Endodermal cell (in vitro differentiated cells): ENCODE measurements around the gene EFHD1. TPM values are rescaled to one million over a fixed set of nuclear protein-coding genes. Genes with fewer than 3 reads are reported as not detected.

ENCODE experiments used
- DNase-seq: peaks from one replicate; pipeline ENCODE4 v3.0.0-alpha.2; 2017
- H3K27ac ChIP-seq: 2 replicates; pipeline ENCODE4 v1.5.1; 2013; ENCODE audit warnings: mild to moderate bottlenecking, low read depth, low read length, moderate library complexity
- H3K27me3 ChIP-seq: 2 replicates; pipeline ENCODE4 v1.6.1; 2013; ENCODE audit warnings: mild to moderate bottlenecking, low read length, moderate library complexity; ENCODE audit not compliant: insufficient read depth, control insufficient read depth, poor library complexity, severe bottlenecking
- H3K36me3 ChIP-seq: 2 replicates; pipeline ENCODE4 v1.7.0; 2013; ENCODE audit warnings: mild to moderate bottlenecking, low read length, moderate library complexity; ENCODE audit not compliant: control insufficient read depth, insufficient read depth
- H3K4me1 ChIP-seq: one replicate; pipeline ENCODE4 v1.7.0; 2013; ENCODE audit warnings: low read length; ENCODE audit not compliant: control insufficient read depth, insufficient read depth
- H3K4me3 ChIP-seq: 2 replicates; pipeline ENCODE4 v1.5.1; 2013; ENCODE audit warnings: mild to moderate bottlenecking, low read length, moderate library complexity
- H3K9ac ChIP-seq: 2 replicates; pipeline ENCODE4 v1.6.1; 2013; ENCODE audit warnings: mild to moderate bottlenecking, low read length, moderate library complexity; ENCODE audit not compliant: poor library complexity, severe bottlenecking; ENCODE audit errors: extremely low read depth
- H3K9me3 ChIP-seq: 2 replicates; pipeline ENCODE4 v1.6.1; 2013; ENCODE audit warnings: mild to moderate bottlenecking, low read length, moderate library complexity; ENCODE audit not compliant: control insufficient read depth
- H3K27ac Mint-ChIP-seq: 2 replicates; pipeline ENCODE4 v1.8.0; 2020; ENCODE audit warnings: mixed read lengths
- H3K27me3 Mint-ChIP-seq: 2 replicates; pipeline ENCODE4 v1.8.0; 2021; ENCODE audit warnings: mild to moderate bottlenecking, mixed read lengths; ENCODE audit not compliant: insufficient read depth
- H3K36me3 Mint-ChIP-seq: 2 replicates; pipeline ENCODE4 v1.8.0; 2020; ENCODE audit warnings: low read depth, mixed read lengths
- H3K4me1 Mint-ChIP-seq: 2 replicates; pipeline ENCODE4 v1.8.0; 2020; ENCODE audit warnings: mixed read lengths
- H3K4me3 Mint-ChIP-seq: 2 replicates; pipeline ENCODE4 v1.8.0; 2020; ENCODE audit warnings: mild to moderate bottlenecking, moderate library complexity, mixed read lengths
- H3K9me3 Mint-ChIP-seq: 2 replicates; pipeline ENCODE4 v1.8.0; 2020; ENCODE audit warnings: mild to moderate bottlenecking, mixed read lengths
- WGBS, 2 experiments: methylation state at CpG; one replicate each; pipeline versions ENCODE4 v1.1.5 to v1.1.7; 2013; ENCODE audit warnings: missing lambda C conversion rate in 2 of 2, mixed read lengths in 1 of 2; ENCODE audit not compliant: insufficient coverage in 1 of 2, insufficient read length in 1 of 2; 5-methylcytosine and 5-hydroxymethylcytosine counted together
- total RNA-seq, 2 donors: library from RNA; stranded (reverse); fragmentation: NEBNext Ultra II Directional in 1 of 2; extraction: Animal tissue kit (Norgen Biotek cat#: 25700) in 1 of 2; gene quantifications; 2 replicates in 1 of 2; 3 replicates in 1 of 2; pipeline ENCODE4 v1.2.1, GENCODE V29; 2021
- TF ChIP-seq, protein P1 (sequence below): fragments of 200-600 bp; sonication (generic); conservative IDR thresholded peaks from 2 replicates; pipeline ENCODE4 v1.5.0; 2021; ENCODE audit warnings: antibody characterized with exemption, mild to moderate bottlenecking

The EFHD1 gene
- total RNA-seq, 2 donors from 2014 or later = 6.8 to 12.5 TPM

DNA sequence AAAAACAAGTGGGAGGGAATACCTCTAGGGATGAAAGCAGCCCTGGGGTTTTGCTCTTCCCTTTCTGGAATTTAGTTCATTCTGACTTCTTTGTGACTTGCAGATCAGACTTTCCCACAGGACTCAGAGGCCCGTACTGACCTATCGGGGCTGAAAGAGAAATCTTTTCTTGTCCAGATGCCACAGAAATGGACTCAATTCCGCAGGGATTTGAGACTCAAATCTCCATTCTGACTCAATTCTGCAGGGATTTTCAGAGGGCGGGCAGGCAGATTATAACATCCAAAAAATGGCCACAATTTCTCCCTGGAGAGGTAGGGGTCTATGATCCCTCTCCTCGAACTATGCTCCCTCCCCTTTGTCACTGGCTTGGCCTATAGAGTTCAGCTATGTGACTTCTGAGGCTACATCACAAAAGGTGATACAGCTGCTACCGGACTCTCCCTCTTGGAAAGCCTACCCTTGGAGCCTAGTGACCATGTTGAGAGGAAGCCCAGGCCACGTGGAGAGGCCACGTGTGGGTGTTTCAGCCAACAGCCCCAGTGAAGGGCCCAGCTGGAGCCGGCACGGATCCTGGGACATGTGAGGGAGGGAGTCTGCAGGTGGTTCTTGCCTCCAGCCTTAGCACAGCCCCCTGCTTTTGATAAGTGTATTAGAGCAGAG lies 4.8 kb upstream of the EFHD1 start:
- no peak overlapping the region for H3K4me3 Mint-ChIP-seq
- no peaks in the 10 kb centered on the region for H3K36me3 Mint-ChIP-seq
- H3K4me1 ChIP-seq = no peaks in the 10 kb centered on the region
- H3K27me3 Mint-ChIP-seq = peaks cover 39% of the 10 kb centered on the region
- no peaks in the 10 kb centered on the region for H3K4me1 Mint-ChIP-seq
- TF ChIP-seq, protein P1, sequence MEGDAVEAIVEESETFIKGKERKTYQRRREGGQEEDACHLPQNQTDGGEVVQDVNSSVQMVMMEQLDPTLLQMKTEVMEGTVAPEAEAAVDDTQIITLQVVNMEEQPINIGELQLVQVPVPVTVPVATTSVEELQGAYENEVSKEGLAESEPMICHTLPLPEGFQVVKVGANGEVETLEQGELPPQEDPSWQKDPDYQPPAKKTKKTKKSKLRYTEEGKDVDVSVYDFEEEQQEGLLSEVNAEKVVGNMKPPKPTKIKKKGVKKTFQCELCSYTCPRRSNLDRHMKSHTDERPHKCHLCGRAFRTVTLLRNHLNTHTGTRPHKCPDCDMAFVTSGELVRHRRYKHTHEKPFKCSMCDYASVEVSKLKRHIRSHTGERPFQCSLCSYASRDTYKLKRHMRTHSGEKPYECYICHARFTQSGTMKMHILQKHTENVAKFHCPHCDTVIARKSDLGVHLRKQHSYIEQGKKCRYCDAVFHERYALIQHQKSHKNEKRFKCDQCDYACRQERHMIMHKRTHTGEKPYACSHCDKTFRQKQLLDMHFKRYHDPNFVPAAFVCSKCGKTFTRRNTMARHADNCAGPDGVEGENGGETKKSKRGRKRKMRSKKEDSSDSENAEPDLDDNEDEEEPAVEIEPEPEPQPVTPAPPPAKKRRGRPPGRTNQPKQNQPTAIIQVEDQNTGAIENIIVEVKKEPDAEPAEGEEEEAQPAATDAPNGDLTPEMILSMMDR = no peak
- peaks cover 15% of the 10 kb centered on the region for H3K27me3 ChIP-seq
- H3K9ac ChIP-seq = no peak overlapping the region
- no peak overlapping the region for H3K27ac Mint-ChIP-seq
- no peak for DNase-seq
- H3K36me3 ChIP-seq = no peaks in the 10 kb centered on the region
- no peaks in the 10 kb centered on the region for H3K9me3 ChIP-seq
- no peak overlapping the region for H3K4me3 ChIP-seq
- WGBS, 2 experiments = 86 to 87% methylated on average over 8 to 10 of the region's 10 CpGs
- H3K27ac ChIP-seq = no peak overlapping the region
- no peaks in the 10 kb centered on the region for H3K9me3 Mint-ChIP-seq

DNA sequence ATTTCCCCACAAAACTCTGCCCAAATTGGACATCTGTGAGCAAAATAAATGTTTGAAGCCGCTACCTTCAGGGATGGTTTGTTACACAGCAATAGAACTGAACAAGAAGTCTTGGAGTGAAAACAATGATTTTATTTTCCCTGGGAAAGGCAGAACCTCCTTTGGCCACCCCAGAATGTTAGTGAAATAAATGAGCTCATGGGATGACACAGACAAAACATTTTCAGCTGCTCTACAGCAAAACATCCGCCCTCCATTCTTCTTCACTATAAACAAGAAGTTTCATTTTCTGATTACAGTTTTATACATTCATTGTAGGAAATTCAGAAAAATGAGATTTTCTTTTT lies 4.3 kb upstream of the EFHD1 start:
- peaks cover 40% of the 10 kb centered on the region for H3K27me3 Mint-ChIP-seq
- 84 to 100% methylated on average over 1 to 2 of the region's 2 CpGs for WGBS, 2 experiments
- Histone ChIP-seq H3K4me3 (no peak overlapping the region), H3K27me3 (peaks cover 20% of the 10 kb centered on the region), H3K9me3 (no peaks in the 10 kb centered on the region), H3K36me3 (no peaks in the 10 kb centered on the region), H3K27ac (no peak overlapping the region), H3K9ac (no peak overlapping the region), H3K4me1 (no peaks in the 10 kb centered on the region)
- H3K27ac Mint-ChIP-seq = no peak overlapping the region
- TF ChIP-seq, protein P1 = no peak
- no peak for DNase-seq
- H3K4me1 Mint-ChIP-seq = no peaks in the 10 kb centered on the region
- H3K9me3 Mint-ChIP-seq = no peaks in the 10 kb centered on the region
- H3K4me3 Mint-ChIP-seq = no peak overlapping the region
- H3K36me3 Mint-ChIP-seq = no peaks in the 10 kb centered on the region

DNA sequence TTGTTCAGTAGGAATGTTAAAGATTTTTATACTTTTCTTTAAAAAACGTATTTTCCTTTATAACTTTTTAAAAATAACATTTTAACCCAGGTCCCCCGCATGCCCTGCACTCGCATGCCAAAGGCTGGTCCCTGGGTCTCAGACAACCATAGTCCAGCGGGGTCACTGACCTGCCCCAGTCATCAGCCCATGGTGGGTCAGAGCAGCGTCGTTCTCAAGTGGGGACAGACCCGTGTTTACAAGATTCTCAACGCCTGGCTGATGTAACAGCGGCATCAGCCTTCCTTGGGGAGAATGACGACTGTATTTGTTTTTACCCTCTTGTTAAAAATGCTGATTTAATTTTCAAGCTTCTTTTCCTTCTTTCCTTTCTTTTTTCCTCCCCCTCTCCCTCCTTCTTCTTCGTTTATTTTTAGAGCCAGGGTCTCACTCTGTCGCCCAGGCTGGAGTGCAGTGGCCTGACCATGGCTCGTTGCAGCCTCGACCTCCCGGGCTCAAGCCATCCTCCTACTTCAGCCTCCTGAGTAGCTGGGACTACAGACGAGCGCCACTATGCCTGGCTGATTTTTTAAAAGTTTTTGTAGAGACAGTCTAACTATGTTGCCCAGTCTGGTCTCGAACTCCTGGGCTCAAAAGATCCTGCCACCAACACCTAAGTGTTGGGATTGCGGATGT lies 1.0 kb upstream of the EFHD1 start:
- TF ChIP-seq, protein P1 = no peak
- Mint-ChIP-seq H3K4me3 (peak overlapping the region; percentile 50), H3K27me3 (peaks cover 70% of the 10 kb centered on the region), H3K4me1 (peaks cover 1% of the 10 kb centered on the region), H3K36me3 (no peaks in the 10 kb centered on the region), H3K27ac (no peak overlapping the region), H3K9me3 (peaks cover 4% of the 10 kb centered on the region)
- Histone ChIP-seq H3K9ac (no peak overlapping the region), H3K27me3 (peaks cover 50% of the 10 kb centered on the region), H3K4me1 (no peaks in the 10 kb centered on the region), H3K9me3 (no peaks in the 10 kb centered on the region), H3K36me3 (no peaks in the 10 kb centered on the region), H3K4me3 (peak overlapping the region; percentile 77), H3K27ac (no peak overlapping the region)
- 67 to 76% methylated on average over 16 to 19 of the region's 19 CpGs for WGBS, 2 experiments
- DNase-seq = no peak
